ENCODE data around the gene ASTN2. TPM values are rescaled to one million over a fixed set of nuclear protein-coding genes. Genes with fewer than 3 reads are reported as not detected.

Gene ASTN2
- total and polyA plus RNA-seq, 2 donors (not counting 3 experiments of a cell fraction or from before 2014, with no cell fraction given): 1.0 to 1.9 TPM

GRCh38 chr9:116599342-116599884 lies 815.4 kb downstream of the ASTN2 start:
- H3K79me2 ChIP-seq (ENCODE audit: control insufficient read depth, insufficient read depth, low read length): no peaks in the 10 kb centered on the region
- intact Hi-C loops (cut with micrococcal nuclease): no loop called here
- H3K9ac ChIP-seq (replicated peaks; ENCODE audit: extremely low read depth, insufficient read depth, low read length): no peak overlapping the region
- POLR2A ChIA-PET: no interaction called here
- H3K27me3 ChIP-seq (ENCODE audit: control insufficient read depth in 2 of 2, insufficient read depth in 2 of 2, low read length in 2 of 2): no peaks in the 10 kb centered on the region
- TF ChIP-seq, protein P1, sequence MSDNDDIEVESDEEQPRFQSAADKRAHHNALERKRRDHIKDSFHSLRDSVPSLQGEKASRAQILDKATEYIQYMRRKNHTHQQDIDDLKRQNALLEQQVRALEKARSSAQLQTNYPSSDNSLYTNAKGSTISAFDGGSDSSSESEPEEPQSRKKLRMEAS (IDR thresholded peaks at IDR 0.05; ENCODE audit: insufficient read depth, insufficient read length): no peak
- TF ChIP-seq JUN (IDR thresholded peaks at IDR 0.05; ENCODE audit: borderline replicate concordance, insufficient read depth, insufficient read length, low read depth) (no peak), EZH2 (IDR thresholded peaks at IDR 0.05; ENCODE audit: borderline replicate concordance, low read depth, low read length, severe bottlenecking) (no peak), CTCF (IDR thresholded peaks at IDR 0.05; ENCODE audit: extremely low read depth in 1 of 2, insufficient read depth in 1 of 2, low read depth in 1 of 2, low read length in 2 of 2) (no peak), GATA2 (IDR thresholded peaks at IDR 0.05; ENCODE audit: insufficient read depth, insufficient read length, low read depth, low read length) (no peak), FOS (IDR thresholded peaks at IDR 0.05; ENCODE audit: borderline replicate concordance, insufficient read depth, low read length) (no peak), POLR2AphosphoS5 (IDR thresholded peaks at IDR 0.05; ENCODE audit: insufficient read depth, low read depth, low read length) (no peak)
- H3K4me3 ChIP-seq (replicated peaks in 1 of 3; ENCODE audit: insufficient read depth in 1 of 3, low read depth in 1 of 3, low read length in 3 of 3): no peak overlapping the region
- H2AFZ ChIP-seq (ENCODE audit: low read depth, low read length): no peak overlapping the region
- no peaks in the 10 kb centered on the region for H3K9me1 ChIP-seq (replicated peaks; ENCODE audit: control insufficient read depth, extremely low read depth, insufficient read depth, low read length)
- BruUV-seq (replicated peaks): no TSS peak
- no peaks in the 10 kb centered on the region for H3K9me3 ChIP-seq (replicated peaks; ENCODE audit: control insufficient read depth, insufficient read depth, low read length)
- no peak for DNase-seq (ENCODE audit: low read depth, low spot score)
- CTCF ChIA-PET: no interaction called here
- no peaks in the 10 kb centered on the region for H3K36me3 ChIP-seq (ENCODE audit: control insufficient read depth in 2 of 2, extremely low read depth in 1 of 2, insufficient read depth in 2 of 2, low read length in 2 of 2)
- FAIRE-seq: no peak
- no peaks in the 10 kb centered on the region for H3K4me1 ChIP-seq (ENCODE audit: control insufficient read depth, extremely low read depth, insufficient read depth, low read length)
- H4K20me1 ChIP-seq (replicated peaks; ENCODE audit: control insufficient read depth, extremely low read depth, insufficient read depth, low read length): no peaks in the 10 kb centered on the region
- dilution Hi-C loops (cut with MboI; ENCODE audit: extremely low pct_ligation_motif_present, low sequenced_read_pairs): no loop called here
- no peak overlapping the region for H3K4me2 ChIP-seq (ENCODE audit: insufficient read depth, low read length)
- no peak overlapping the region for H3K27ac ChIP-seq (ENCODE audit: insufficient read depth, low read depth, low read length)

Data from endothelial cell of umbilical vein (primary cell).